ENCODE data around the gene CCL22. TPM values are rescaled to one million over a fixed set of nuclear protein-coding genes. Genes with fewer than 3 reads are reported as not detected.

Gene CCL22
- total RNA-seq, 1 experiment from 2014 or later = not detected

GRCh38 chr16:57391708-57392107 lies 33.1 kb downstream of the CCL22 start:
- H2BK120ac ChIP-seq (ENCODE audit: low read depth, low read length, poor library complexity, severe bottlenecking) = no peak overlapping the region
- H3K23ac ChIP-seq (ENCODE audit: insufficient read length, low read depth, low read length) = no peak overlapping the region
- no peak overlapping the region for H2BK20ac ChIP-seq (ENCODE audit: low read depth, low read length, poor library complexity, severe bottlenecking)
- H3K79me2 ChIP-seq (ENCODE audit: insufficient read depth, low read length) = no peaks in the 10 kb centered on the region
- H3K9ac ChIP-seq (ENCODE audit: extremely low read depth, insufficient read length, low read length) = no peak overlapping the region
- H2AK5ac ChIP-seq (ENCODE audit: insufficient read length, low read length) = no peak overlapping the region
- no peak overlapping the region for H3K4me2 ChIP-seq (ENCODE audit: insufficient read depth, insufficient read length, low read length)
- peaks cover 9% of the 10 kb centered on the region for H3K27me3 Mint-ChIP-seq (ENCODE audit: low read depth)
- no peak overlapping the region for H4K8ac ChIP-seq (replicated peaks; ENCODE audit: insufficient read length, low read depth, low read length)
- no peaks in the 10 kb centered on the region for H3K27me3 ChIP-seq (ENCODE audit: insufficient read depth, low read length)
- no peak overlapping the region for H2BK12ac ChIP-seq (ENCODE audit: insufficient read length, low read depth, low read length)
- TF ChIP-seq CTCF (conservative IDR thresholded peaks at IDR 0.05) = no peak
- no peak overlapping the region for H3K14ac ChIP-seq (ENCODE audit: insufficient read depth, low read length)
- peaks cover 2% of the 10 kb centered on the region for H4K20me1 ChIP-seq (ENCODE audit: control insufficient read depth, insufficient read depth, insufficient read length)
- H3K27ac Mint-ChIP-seq = no peak overlapping the region; a peak in 1 of 7 replicates
- no peaks in the 10 kb centered on the region for H3K9me3 ChIP-seq (ENCODE audit: control insufficient read depth, low read depth, low read length)
- WGBS (ENCODE audit: extremely low coverage, insufficient read length, low lambda C conversion rate) = no CpG with 5 or more reads among the region's 5 CpGs
- no peak overlapping the region for H2BK5ac ChIP-seq (ENCODE audit: insufficient read length, low read length)
- no peak overlapping the region for H3K4me3 Mint-ChIP-seq
- H3K4ac ChIP-seq (ENCODE audit: low read depth, low read length) = no peak overlapping the region
- no peak for DNase-seq
- H3K18ac ChIP-seq (ENCODE audit: insufficient read length, low read depth, low read length) = no peak overlapping the region
- no peaks in the 10 kb centered on the region for H3K36me3 Mint-ChIP-seq (ENCODE audit: insufficient read depth in 1 of 3, low read depth in 3 of 3)
- peaks cover under 1 to 3% of the 10 kb centered on the region in 2 experiments; a peak in 3 of 4 replicates for H3K4me1 Mint-ChIP-seq
- no peaks in the 10 kb centered on the region for H3K23me2 ChIP-seq (ENCODE audit: insufficient read length, low read depth, low read length, poor library complexity, severe bottlenecking)
- peaks cover 2 to 5% of the 10 kb centered on the region in 2 experiments; a peak in 2 of 5 replicates for H3K9me3 Mint-ChIP-seq
- H2BK15ac ChIP-seq (ENCODE audit: low read depth, low read length) = no peak overlapping the region
- H3K27ac ChIP-seq (ENCODE audit: insufficient read length, low read depth, low read length) = no peak overlapping the region
- no peak overlapping the region for H2AFZ ChIP-seq (ENCODE audit: low read length)
- no peaks in the 10 kb centered on the region for H3K4me1 ChIP-seq (ENCODE audit: insufficient read depth, low read length)
- H4K5ac ChIP-seq (ENCODE audit: insufficient read length, low read depth, low read length) = no peak overlapping the region
- no peak overlapping the region for H4K91ac ChIP-seq (ENCODE audit: insufficient read length, low read depth, low read length)
- H3K79me1 ChIP-seq (ENCODE audit: insufficient read depth, low read depth, low read length, poor library complexity, severe bottlenecking) = no peaks in the 10 kb centered on the region
- H3T11ph ChIP-seq (ENCODE audit: low read length) = no peak overlapping the region
- H3K56ac ChIP-seq (ENCODE audit: insufficient read length, low read depth, low read length) = no peak overlapping the region

Measured in H9 (cell line).